ENCODE results near the gene ANLN. TPM values are rescaled to one million over a fixed set of nuclear protein-coding genes. Genes with fewer than 3 reads are reported as not detected.

ANLN gene
- total and polyA plus RNA-seq, 8 donors = 0.02 to 2.3 (median 0.43) TPM

DNA sequence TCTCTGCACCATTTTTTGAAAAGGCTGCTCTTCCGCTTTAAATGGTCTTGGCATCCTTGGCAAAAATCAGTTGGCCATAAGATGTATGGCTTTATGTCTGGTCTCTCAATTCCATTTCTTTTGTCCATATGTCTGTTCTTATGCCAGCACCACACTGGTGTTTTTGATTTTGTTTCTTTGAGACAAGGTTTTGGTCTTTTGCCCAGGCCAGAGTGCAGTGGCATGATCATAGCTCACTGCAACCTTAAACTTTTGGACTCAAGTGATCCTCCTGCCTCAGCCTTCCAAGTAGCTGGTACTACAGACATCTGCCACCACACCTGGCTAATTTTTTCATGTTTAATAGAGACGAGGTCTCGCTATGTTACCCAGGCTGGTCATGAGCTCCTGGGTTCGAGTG, 48.5 kb downstream of the ANLN start:
- intact Hi-C loops (cut with DNase I) = no loop called here

DNA sequence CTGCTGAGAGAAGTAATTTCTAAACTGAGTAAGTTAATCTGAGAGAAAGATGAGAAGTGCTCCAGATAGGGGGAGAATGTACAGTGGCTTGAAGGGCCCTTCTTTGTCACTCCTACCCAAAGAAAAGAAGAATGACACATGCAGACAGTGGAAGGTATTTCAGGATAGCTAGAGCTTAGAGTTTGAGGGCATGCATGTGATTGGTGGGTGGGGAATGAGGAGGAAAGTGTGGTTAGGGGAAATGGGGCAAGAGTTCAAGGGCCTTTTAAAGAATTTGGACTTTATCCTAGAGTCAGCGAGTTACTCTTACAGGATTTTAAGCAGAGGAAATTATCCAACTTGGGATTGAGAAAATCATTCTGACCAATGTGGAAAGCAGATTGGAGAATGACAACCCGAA, 50.0 kb downstream of the ANLN start:
- H3K4me1 ChIP-seq = peaks cover 0 to 9% (median 6%) of the 10 kb centered on the region in 3 donors
- ATAC-seq (no peak), DNase-seq (no peak), FAIRE-seq (no peak)
- TF ChIP-seq, protein P1, sequence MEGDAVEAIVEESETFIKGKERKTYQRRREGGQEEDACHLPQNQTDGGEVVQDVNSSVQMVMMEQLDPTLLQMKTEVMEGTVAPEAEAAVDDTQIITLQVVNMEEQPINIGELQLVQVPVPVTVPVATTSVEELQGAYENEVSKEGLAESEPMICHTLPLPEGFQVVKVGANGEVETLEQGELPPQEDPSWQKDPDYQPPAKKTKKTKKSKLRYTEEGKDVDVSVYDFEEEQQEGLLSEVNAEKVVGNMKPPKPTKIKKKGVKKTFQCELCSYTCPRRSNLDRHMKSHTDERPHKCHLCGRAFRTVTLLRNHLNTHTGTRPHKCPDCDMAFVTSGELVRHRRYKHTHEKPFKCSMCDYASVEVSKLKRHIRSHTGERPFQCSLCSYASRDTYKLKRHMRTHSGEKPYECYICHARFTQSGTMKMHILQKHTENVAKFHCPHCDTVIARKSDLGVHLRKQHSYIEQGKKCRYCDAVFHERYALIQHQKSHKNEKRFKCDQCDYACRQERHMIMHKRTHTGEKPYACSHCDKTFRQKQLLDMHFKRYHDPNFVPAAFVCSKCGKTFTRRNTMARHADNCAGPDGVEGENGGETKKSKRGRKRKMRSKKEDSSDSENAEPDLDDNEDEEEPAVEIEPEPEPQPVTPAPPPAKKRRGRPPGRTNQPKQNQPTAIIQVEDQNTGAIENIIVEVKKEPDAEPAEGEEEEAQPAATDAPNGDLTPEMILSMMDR (IDR thresholded peaks at IDR 0.05) = no peak
- 79 to 89% methylated on average over 2 of the region's 2 CpGs for WGBS, 2 donors
- H3K4me3 ChIP-seq = no peak overlapping the region
- no peak overlapping the region for H3K27ac ChIP-seq
- no peaks in the 10 kb centered on the region for H3K27me3 ChIP-seq
- intact Hi-C loops (cut with DNase I) = no loop called here
- H3K36me3 ChIP-seq = no peaks in the 10 kb centered on the region
- no peaks in the 10 kb centered on the region for H3K9me3 ChIP-seq

More for the DNA sequence above, 48.5 kb downstream of the ANLN start:
- TF ChIP-seq, protein P1 (IDR thresholded peaks at IDR 0.05) = no peak
- no peak for FAIRE-seq
- no peaks in the 10 kb centered on the region for H3K36me3 ChIP-seq
- no peaks in the 10 kb centered on the region for H3K27me3 ChIP-seq
- H3K4me1 ChIP-seq = peaks cover 0 to 9% (median 6%) of the 10 kb centered on the region in 3 donors
- no peaks in the 10 kb centered on the region for H3K9me3 ChIP-seq
- 89 to 94% methylated on average over 4 of the region's 4 CpGs for WGBS, 2 donors
- no peak for DNase-seq
- H3K4me3 ChIP-seq = no peak overlapping the region
- ATAC-seq = no peak
- no peak overlapping the region for H3K27ac ChIP-seq

DNA sequence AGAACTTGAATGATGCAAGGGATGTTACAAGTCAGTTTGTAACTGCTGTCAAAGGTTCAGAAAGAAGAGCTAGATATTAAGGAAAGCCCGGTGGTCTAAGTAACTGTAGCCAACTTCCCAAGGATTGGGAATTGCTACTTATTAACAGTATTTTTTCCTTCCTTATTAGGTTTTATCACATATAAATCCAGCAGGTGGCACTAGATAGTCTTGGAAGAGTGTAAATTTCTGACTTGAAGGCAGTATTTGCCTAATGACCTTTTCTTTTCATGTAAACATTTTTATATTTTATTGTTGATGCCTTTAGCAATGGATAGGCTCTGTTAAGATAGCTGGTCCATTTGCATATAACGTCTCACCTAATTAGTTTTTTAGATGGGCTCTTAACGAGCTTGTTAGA, 51.2 kb downstream of the ANLN start:
- TF ChIP-seq, protein P1 (IDR thresholded peaks at IDR 0.05) = peak in 2 of 4 donors; percentile 33 to 42
- intact Hi-C loops (cut with DNase I) = no loop called here
- Histone ChIP-seq H3K4me3 (no peak overlapping the region), H3K36me3 (no peaks in the 10 kb centered on the region), H3K4me1 (peaks cover 0 to 9% (median 6%) of the 10 kb centered on the region in 3 donors), H3K27me3 (no peaks in the 10 kb centered on the region), H3K27ac (peak overlapping the region in 2 of 4 donors; percentile 38 to 42), H3K9me3 (no peaks in the 10 kb centered on the region)
- WGBS, 2 donors = 20% methylated on average over 3 of the region's 3 CpGs
- FAIRE-seq (no peak), DNase-seq (no peak), ATAC-seq (peak; percentile 73 to 94 (median 86))

DNA sequence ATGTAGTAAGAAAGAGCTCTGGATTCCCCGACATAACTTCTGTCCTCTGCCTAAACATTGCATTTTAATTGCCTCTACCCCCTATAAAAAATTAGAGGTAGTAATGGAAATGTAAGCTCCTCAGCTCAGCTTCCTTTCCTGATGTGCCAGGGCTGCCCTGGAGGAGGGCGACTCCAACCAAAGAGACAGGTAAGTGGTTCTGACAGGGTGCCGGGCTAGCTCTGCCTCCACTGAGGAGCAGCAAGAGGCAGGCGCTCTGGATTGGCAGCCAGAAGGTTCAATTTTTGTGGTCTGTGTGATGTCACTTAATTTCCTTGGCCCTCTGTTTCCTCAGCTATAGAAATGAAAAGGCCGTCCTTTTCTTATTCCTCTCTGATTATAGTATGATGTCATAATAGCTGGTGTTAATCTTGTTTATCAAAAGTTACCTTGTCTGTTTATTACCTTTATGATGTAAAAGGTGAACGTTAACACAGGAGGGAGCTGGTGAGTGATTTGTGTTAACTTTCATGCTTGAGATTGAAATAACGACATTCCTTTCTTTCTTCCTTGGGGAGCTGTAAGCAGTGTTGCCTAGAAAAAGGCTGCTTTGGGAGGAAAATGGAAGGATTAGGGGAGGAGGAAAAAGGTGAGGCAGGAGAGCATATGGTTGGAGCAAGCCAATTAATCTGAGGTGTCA, 51.8 kb downstream of the ANLN start:
- peaks cover 0 to 9% (median 6%) of the 10 kb centered on the region in 3 donors for H3K4me1 ChIP-seq
- TF ChIP-seq, protein P1 (IDR thresholded peaks at IDR 0.05) = no peak
- DNase-seq (no peak), ATAC-seq (peak; percentile 32 to 74 (median 60)), FAIRE-seq (no peak)
- no peak overlapping the region for H3K4me3 ChIP-seq
- peak overlapping the region in 2 of 4 donors; percentile 38 to 42 for H3K27ac ChIP-seq
- no peaks in the 10 kb centered on the region for H3K27me3 ChIP-seq
- intact Hi-C loops (cut with DNase I) = no loop called here
- 38 to 41% methylated on average over 7 of the region's 7 CpGs for WGBS, 2 donors
- H3K9me3 ChIP-seq = no peaks in the 10 kb centered on the region
- H3K36me3 ChIP-seq = no peaks in the 10 kb centered on the region

DNA sequence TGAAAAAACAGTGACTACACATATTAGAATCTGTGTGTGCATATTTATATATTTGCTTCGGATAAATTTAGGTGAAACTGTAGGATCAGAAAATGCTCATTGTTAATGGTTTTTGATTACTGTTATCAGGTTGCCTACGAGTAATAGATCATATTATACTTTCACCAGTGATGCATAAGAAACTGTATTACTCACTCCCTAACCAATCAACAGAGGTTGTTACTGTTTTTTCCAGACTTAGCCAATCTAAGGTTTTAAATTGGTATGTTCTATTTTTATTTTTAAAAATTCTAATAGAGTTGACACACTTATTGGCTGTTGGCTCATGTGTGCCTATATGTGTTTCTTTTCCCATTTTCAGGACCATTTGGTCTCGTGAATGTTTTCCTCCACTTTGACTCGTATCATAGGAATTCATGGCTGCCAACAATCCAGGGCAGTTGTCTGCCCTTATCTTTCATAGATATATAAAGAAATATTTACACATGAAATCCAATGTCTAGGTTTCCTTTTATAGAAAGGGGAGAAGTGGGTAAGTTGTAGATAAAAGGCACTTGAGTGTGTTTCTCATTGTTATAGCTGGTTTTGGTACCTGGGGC, 59.2 kb downstream of the ANLN start:
- Histone ChIP-seq H3K27me3 (no peaks in the 10 kb centered on the region), H3K27ac (peak overlapping the region in 1 of 4 donors; percentile 14), H3K36me3 (no peaks in the 10 kb centered on the region), H3K4me1 (peaks cover 5 to 13% (median 5%) of the 10 kb centered on the region in 3 donors), H3K4me3 (no peak overlapping the region), H3K9me3 (no peaks in the 10 kb centered on the region)
- 49 to 52% methylated on average over 4 of the region's 4 CpGs for WGBS, 2 donors
- DNase-seq = no peak
- peak; percentile 49 to 82 (median 57) for ATAC-seq
- no peak for FAIRE-seq
- TF ChIP-seq, protein P1 (IDR thresholded peaks at IDR 0.05) = no peak
- intact Hi-C loops (cut with DNase I) = no loop called here
